ENCODE data around the gene SCMH1.

DNA sequence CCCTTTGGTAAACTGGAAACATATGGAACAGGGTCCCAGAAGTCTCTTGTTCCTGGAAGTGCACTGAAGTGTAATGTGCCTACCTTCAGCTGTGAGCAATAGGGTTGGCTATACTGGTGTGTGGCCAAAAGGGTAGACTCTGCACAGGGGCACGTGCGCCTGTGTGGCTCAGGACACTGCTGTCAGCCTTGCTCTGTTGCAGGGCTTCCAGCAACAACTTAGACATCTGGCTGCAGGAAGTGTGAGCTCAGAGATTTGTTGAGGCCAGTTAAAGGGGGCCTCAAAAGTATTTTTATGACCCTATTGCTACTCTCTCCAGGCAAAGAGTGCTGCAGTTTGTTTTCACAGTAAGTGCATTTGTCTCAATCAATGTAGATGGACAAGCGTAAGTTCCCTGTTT is 255.2 kb downstream of the SCMH1 start:
- TF ChIP-seq, protein P1, sequence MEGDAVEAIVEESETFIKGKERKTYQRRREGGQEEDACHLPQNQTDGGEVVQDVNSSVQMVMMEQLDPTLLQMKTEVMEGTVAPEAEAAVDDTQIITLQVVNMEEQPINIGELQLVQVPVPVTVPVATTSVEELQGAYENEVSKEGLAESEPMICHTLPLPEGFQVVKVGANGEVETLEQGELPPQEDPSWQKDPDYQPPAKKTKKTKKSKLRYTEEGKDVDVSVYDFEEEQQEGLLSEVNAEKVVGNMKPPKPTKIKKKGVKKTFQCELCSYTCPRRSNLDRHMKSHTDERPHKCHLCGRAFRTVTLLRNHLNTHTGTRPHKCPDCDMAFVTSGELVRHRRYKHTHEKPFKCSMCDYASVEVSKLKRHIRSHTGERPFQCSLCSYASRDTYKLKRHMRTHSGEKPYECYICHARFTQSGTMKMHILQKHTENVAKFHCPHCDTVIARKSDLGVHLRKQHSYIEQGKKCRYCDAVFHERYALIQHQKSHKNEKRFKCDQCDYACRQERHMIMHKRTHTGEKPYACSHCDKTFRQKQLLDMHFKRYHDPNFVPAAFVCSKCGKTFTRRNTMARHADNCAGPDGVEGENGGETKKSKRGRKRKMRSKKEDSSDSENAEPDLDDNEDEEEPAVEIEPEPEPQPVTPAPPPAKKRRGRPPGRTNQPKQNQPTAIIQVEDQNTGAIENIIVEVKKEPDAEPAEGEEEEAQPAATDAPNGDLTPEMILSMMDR (IDR thresholded peaks at IDR 0.05): no peak
- no peak for TF ChIP-seq POLR2AphosphoS5 (IDR thresholded peaks at IDR 0.05; ENCODE audit: low read depth, low read length)
- TF ChIP-seq TCF7L2 (IDR thresholded peaks at IDR 0.05; ENCODE audit: low read depth, low read length): no peak
- TF ChIP-seq, protein P2, sequence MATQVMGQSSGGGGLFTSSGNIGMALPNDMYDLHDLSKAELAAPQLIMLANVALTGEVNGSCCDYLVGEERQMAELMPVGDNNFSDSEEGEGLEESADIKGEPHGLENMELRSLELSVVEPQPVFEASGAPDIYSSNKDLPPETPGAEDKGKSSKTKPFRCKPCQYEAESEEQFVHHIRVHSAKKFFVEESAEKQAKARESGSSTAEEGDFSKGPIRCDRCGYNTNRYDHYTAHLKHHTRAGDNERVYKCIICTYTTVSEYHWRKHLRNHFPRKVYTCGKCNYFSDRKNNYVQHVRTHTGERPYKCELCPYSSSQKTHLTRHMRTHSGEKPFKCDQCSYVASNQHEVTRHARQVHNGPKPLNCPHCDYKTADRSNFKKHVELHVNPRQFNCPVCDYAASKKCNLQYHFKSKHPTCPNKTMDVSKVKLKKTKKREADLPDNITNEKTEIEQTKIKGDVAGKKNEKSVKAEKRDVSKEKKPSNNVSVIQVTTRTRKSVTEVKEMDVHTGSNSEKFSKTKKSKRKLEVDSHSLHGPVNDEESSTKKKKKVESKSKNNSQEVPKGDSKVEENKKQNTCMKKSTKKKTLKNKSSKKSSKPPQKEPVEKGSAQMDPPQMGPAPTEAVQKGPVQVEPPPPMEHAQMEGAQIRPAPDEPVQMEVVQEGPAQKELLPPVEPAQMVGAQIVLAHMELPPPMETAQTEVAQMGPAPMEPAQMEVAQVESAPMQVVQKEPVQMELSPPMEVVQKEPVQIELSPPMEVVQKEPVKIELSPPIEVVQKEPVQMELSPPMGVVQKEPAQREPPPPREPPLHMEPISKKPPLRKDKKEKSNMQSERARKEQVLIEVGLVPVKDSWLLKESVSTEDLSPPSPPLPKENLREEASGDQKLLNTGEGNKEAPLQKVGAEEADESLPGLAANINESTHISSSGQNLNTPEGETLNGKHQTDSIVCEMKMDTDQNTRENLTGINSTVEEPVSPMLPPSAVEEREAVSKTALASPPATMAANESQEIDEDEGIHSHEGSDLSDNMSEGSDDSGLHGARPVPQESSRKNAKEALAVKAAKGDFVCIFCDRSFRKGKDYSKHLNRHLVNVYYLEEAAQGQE (IDR thresholded peaks at IDR 0.05; ENCODE audit: insufficient read depth in 1 of 2, low read depth in 2 of 2, low read length in 1 of 2): no peak
- TF ChIP-seq SIN3A (IDR thresholded peaks at IDR 0.05; ENCODE audit: borderline replicate concordance, insufficient read depth, low read depth, low read length): no peak

Measured in Panc1 (cell line).